Chondrocyte (in vitro differentiated cells): Measurements from ENCODE around the gene MOB2. TPM values are rescaled to one million over a fixed set of nuclear protein-coding genes. Genes with fewer than 3 reads are reported as not detected.

ENCODE experiments used
- DNase-seq: peaks from one replicate; pipeline ENCODE4 v3.0.0; 2021; ENCODE audit warnings: mixed read lengths, low spot score
- H3K27ac Mint-ChIP-seq: one replicate; pipeline ENCODE4 v1.8.0; 2021; ENCODE audit warnings: mild to moderate bottlenecking, moderate library complexity, mixed read lengths; ENCODE audit not compliant: unreplicated experiment
- H3K27me3 Mint-ChIP-seq: 2 replicates; pipeline ENCODE4 v1.8.0; 2021; ENCODE audit warnings: low read depth, mixed read lengths
- H3K36me3 Mint-ChIP-seq: 2 replicates; pipeline ENCODE4 v1.8.0; 2021; ENCODE audit warnings: low read depth, mixed read lengths
- H3K4me1 Mint-ChIP-seq: 2 replicates; pipeline ENCODE4 v1.8.0; 2021; ENCODE audit warnings: low read depth, mild to moderate bottlenecking, mixed read lengths
- H3K4me3 Mint-ChIP-seq: one replicate; pipeline ENCODE4 v1.8.0; 2021; ENCODE audit warnings: mild to moderate bottlenecking, moderate library complexity, mixed read lengths; ENCODE audit not compliant: unreplicated experiment
- H3K9me3 Mint-ChIP-seq: 2 replicates; pipeline ENCODE4 v1.8.0; 2021; ENCODE audit warnings: low read depth, mixed read lengths
- CTCF ChIP-seq: fragments of 200-600 bp; sonication (generic); IDR thresholded peaks from 2 replicates; pipeline ENCODE4 v1.5.0; 2021; ENCODE audit warnings: antibody characterized with exemption, mild to moderate bottlenecking, moderate library complexity
- total RNA-seq: library from RNA; stranded (reverse); gene quantifications from 3 replicates; pipeline ENCODE4 v1.2.1, GENCODE V29; 2021

MOB2 gene
- total RNA-seq, 1 donor from 2014 or later: 28.0 TPM

DNA sequence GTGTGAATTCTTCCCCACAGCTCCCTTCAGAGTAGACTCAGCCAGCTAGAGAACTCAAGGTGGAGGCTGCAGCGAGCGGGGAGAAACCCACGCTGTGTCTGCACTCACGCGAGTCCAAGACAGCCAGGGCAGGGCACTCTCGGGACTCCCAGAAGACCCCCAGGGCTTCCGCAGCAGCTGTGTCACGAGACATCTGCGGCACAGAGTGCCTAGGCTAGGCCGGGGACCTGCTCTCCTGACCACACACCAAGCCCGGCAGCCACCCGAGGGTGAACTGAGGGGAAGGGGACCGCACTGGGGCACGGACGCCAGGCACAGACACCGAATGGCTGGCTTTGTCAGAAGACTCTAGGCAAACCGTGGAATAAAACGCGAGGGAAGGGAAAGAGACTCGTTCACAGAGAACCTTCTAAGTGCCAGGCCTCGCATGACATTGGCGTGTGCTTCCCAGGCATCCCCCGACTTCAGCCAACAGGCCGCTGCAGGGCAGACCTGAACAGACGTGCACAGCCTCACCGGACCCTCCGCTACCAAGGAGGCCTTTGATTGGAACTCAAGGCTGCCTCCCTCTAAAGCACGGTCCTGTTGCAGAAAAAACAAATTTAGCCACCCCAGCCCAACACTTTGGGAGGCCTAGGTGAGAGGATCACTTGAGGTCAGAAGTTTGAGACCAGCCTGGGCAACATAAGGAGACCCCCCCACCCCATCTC, 18.2 kb upstream of the MOB2 start:
- Mint-ChIP-seq H3K27ac (no peak overlapping the region), H3K4me3 (no peak overlapping the region), H3K4me1 (peaks cover 45% of the 10 kb centered on the region), H3K9me3 (no peaks in the 10 kb centered on the region), H3K36me3 (peaks cover 1% of the 10 kb centered on the region), H3K27me3 (no peaks in the 10 kb centered on the region)
- DNase-seq: peak; percentile 91
- TF ChIP-seq CTCF: no peak

GRCh38 chr11:1504138-1504537, 17.6 kb upstream of the MOB2 start:
- Mint-ChIP-seq H3K9me3 (no peaks in the 10 kb centered on the region), H3K27ac (no peak overlapping the region), H3K36me3 (peaks cover 1% of the 10 kb centered on the region), H3K4me3 (no peak overlapping the region), H3K27me3 (no peaks in the 10 kb centered on the region), H3K4me1 (peaks cover 39% of the 10 kb centered on the region)
- no peak for TF ChIP-seq CTCF
- peak; percentile 64 for DNase-seq

- no peaks in the 10 kb centered on the region for H3K9me3 Mint-ChIP-seq
- TF ChIP-seq CTCF: no peak
- DNase-seq: peak; percentile 84
Measured at GRCh38 chr11:1503708-1504104, 17.1 kb upstream of the MOB2 start.

GRCh38 chr11:1502954-1503707, 16.6 kb upstream of the MOB2 start:
- Mint-ChIP-seq H3K9me3 (no peaks in the 10 kb centered on the region), H3K27ac (peak overlapping the region; percentile 49), H3K27me3 (no peaks in the 10 kb centered on the region), H3K4me3 (no peak overlapping the region), H3K36me3 (peaks cover 1% of the 10 kb centered on the region), H3K4me1 (peaks cover 31% of the 10 kb centered on the region)
- no peak for DNase-seq
- TF ChIP-seq CTCF: no peak

More at GRCh38 chr11:1503708-1504104, 17.1 kb upstream of the MOB2 start:
- Mint-ChIP-seq H3K4me1 (peaks cover 34% of the 10 kb centered on the region), H3K36me3 (peaks cover 1% of the 10 kb centered on the region), H3K4me3 (no peak overlapping the region), H3K27me3 (no peaks in the 10 kb centered on the region), H3K27ac (no peak overlapping the region)

DNA sequence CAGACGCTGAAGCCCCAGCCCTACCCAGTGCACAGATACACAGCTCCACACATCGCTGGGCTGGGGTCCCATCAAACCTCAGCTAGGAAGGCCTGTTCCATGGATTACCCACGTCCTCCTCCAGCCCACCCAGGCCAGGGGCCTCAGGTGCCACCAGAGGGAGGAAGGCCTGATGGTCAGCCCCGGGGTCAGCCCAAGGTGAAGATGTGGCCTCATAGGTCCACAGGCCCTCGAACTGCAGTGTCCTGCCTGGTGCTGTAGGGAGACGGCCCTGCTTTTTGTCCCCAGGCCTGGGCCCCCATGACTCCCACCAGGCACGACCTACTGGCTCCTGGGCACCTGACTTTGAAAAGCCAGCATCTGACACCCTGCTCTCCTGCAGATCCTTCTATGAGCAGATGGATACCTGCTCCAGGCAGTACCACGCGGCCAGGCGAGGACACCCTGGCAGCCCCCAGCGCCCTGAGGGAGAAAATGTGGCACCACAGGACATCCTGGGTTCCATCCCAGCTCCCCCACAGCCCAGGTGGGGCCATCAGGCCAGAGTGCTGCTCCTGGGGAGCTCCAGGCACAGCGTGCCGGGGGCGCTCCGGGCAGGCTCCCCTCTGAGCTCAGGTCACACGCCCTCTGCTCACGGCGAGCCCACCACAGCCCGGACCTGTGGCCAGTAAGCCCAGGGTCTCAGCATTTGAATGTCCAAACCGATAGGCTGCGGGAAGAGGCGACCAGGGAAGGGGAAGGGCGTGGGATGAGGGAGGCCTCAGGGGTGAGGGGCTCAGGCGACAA, 15.8 kb upstream of the MOB2 start:
- no peaks in the 10 kb centered on the region for H3K9me3 Mint-ChIP-seq
- no peaks in the 10 kb centered on the region for H3K27me3 Mint-ChIP-seq
- peaks cover 1% of the 10 kb centered on the region for H3K36me3 Mint-ChIP-seq
- peak overlapping the region; percentile 49 for H3K27ac Mint-ChIP-seq
- no peak overlapping the region for H3K4me3 Mint-ChIP-seq
- H3K4me1 Mint-ChIP-seq: peaks cover 31% of the 10 kb centered on the region
- no peak for TF ChIP-seq CTCF
- DNase-seq: peak; percentile 87
